ENCODE results near the gene MISP.

Gene MISP

DNA sequence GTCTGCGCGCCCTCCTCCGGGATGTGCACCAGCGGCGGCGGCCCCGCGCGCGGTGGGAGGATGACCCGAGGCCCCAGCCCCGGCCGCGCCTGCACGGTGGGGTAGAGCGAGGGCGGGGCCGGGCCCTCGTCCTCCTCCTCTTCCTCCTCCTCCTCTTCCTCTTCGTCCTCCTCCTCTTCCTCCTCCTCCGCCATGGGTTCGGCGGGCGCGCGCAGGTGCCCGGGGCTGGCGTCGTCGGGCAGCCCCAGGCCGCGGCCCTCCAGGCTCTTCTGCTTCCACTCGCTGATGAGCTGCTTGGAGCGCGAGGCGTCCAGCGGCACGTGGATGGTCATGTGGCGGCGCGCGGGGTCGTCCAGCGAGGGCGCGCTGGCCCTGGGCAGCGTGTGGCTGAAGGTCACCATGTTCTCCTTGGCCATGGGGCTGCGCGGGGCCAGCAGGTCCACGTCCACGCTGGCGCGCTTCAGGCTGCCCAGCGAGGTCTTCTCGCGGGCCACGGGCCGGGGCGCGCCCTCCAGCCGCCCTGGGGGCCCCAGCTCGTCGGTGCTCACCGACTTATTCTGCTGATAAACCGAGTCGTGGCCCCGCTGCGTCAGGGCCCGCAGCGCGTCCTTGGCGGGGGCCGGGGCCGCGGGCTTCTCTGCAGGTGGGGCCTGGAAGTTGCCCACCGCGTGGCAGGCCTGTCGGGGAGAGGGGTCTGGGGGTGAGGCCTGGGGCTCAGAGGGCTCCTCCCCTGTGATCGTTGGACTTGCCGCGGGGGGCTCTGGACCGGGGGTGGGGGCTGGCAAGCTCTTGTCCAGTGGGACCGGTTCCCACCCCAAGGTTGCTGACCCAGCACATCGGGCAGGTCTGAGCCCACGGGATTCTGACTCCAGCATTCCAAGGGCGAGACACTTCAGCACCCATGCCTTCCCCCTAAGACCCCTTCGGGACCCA is 62.6 kb downstream of the MISP start:
- DNase-seq = no peak

Data from stimulated activated CD4-positive, alpha-beta T cell treated with anti-CD3 and anti-CD28 coated beads, Interleukin-4, amount 100 ng/mL, for 4 hours (primary cell).